HG02884 (cell line): ENCODE data around the gene OOSP2.

ENCODE experiments used
- ATAC-seq: cut with Tn5 transposase; IDR thresholded peaks from one replicate; pipeline ENCODE4 v1.9.1; 2021; ENCODE audit warnings: mild to moderate bottlenecking, moderate library complexity; ENCODE audit not compliant: unreplicated experiment

OOSP2 gene

GRCh38 chr11:60077981-60078380 is 37.8 kb downstream of the OOSP2 start:
- ATAC-seq, result no peak

DNA sequence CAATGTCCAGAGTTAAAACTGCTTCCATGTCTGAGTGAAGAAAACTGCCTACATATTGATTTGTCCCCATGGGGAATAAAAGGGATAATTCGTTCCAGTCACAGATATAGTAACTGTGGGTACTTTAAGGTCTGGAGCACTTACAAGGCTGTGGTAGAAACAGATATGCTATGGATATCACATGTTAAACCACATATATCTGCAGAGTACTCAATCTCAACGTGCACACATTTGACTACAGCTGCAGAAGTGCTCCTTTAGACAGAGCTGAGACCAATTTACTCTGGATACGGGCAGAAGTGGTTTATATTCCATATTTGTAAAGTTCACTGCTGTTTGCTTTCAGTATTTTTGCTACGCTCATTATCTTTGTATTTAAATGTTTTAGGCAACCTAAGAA is 38.5 kb downstream of the OOSP2 start:
- no peak for ATAC-seq

- ATAC-seq, result no peak
Observed at GRCh38 chr11:60080535-60080934, 40.3 kb downstream of the OOSP2 start.

DNA sequence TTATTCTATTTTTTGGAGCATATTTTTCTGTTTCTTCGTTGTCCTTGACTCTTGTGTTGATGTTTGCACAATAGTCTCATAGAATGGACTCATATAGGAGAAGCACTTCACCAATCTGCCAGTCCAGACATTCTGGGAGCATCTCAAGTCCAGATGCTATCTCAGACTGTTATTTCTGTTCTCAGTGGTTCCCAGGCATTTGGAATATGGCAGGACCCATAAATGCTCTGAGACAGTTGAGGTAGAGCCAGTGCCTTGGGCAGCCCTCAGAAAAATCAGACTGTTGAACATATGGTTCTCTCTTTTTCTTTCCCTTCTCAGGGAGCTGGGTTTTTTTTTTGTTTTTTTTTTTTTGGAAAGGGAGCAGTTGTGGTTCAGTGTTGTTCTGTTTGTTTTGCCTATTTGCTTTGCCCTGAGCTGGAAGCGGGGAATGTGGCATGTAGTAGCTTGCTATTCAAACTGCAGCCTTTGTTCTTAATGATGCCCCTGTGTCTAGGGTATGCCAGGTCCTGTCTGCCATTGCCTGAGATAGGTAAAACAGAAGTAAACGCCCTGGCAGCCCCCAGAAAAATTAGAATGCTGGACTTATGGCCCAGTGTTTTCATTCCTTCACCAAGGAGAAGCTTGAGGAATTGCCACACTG is 44.5 kb downstream of the OOSP2 start:
- ATAC-seq, result no peak

GRCh38 chr11:60085909-60086308 is 45.7 kb downstream of the OOSP2 start:
- no peak for ATAC-seq

DNA sequence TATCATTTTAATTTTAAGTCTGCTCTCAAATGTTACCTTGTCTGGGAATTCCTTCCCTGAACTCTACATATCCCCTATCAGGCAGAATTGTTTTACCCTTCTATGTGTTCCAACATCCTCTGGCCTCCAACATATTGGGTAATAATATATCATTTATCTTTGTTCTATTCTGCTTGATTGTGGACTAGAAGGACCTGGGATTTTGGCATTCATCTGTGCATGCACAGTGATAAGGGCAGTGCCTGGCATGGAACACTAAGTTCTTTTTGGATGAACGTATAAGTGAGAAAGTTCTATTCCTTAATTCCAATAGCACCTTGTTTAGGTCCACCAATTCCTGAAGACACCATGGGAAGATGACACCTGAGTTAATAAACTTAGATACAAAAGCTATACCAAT is 47.0 kb downstream of the OOSP2 start:
- ATAC-seq, result no peak

DNA sequence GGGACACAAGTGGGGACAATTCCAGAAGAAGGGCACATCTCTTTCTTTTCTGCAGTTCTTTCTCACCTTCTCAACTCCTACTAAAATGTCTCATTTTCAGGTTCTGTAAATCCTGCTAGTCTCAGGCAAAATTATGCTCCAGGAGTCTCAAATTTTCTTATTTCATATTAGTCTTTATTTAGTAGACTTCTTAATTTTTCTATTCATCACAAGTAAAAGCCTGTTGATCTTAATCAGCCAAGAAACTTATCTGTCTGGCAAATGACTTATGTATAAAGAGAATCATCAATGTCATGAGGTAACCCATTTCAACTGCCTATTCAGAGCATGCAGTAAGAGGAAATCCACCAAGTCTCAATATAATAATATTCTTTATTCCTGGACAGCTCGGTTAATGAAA is 48.2 kb downstream of the OOSP2 start, which contains the start of gene MS4A2:
Gene MS4A2 (plus strand): TSS at position 301 of the 400 bp plus-strand sequence. CDS start 102 bp downstream, outside the sequence.
- no peak for ATAC-seq

DNA sequence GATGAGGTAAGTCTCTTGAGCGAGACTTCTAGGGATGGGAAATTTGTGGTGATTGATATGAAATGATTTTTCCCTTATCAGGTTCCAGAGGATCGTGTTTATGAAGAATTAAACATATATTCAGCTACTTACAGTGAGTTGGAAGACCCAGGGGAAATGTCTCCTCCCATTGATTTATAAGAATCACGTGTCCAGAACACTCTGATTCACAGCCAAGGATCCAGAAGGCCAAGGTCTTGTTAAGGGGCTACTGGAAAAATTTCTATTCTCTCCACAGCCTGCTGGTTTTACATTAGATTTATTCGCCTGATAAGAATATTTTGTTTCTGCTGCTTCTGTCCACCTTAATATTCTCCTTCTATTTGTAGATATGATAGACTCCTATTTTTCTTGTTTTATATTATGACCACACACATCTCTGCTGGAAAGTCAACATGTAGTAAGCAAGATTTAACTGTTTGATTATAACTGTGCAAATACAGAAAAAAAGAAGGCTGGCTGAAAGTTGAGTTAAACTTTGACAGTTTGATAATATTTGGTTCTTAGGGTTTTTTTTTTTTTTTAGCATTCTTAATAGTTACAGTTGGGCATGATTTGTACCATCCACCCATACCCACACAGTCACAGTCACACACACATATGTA is 55.4 kb downstream of the OOSP2 start:
- ATAC-seq, result no peak

- ATAC-seq, result no peak
Observed at GRCh38 chr11:60097189-60097588, 57.0 kb downstream of the OOSP2 start.
